ENCODE measurements around the gene PNMA6E.

The PNMA6E gene

GRCh38 chrX:153365670-153366069 is 35.5 kb downstream of the PNMA6E start:
- H3K27ac ChIP-seq (ENCODE audit: low read depth, low read length): no peak overlapping the region
- peaks cover 0 to 6% (median 0%) of the 10 kb centered on the region in 5 donors for H3K9me3 ChIP-seq (ENCODE audit: control insufficient read depth in 5 of 5, low read length in 5 of 5)
- no peak overlapping the region for H3K4me3 ChIP-seq (ENCODE audit: low read depth in 1 of 5, low read length in 5 of 5)
- H3K4me1 ChIP-seq (ENCODE audit: control insufficient read depth in 5 of 5, insufficient read depth in 5 of 5, low read length in 5 of 5): peaks cover 0 to 16% (median 4%) of the 10 kb centered on the region in 5 donors
- H3K27me3 ChIP-seq (ENCODE audit: control insufficient read depth in 5 of 5, insufficient read depth in 4 of 5, low read length in 5 of 5): peaks cover 0 to 5% (median 0%) of the 10 kb centered on the region in 5 donors
- H3K36me3 ChIP-seq (ENCODE audit: control insufficient read depth in 5 of 5, insufficient read depth in 5 of 5, low read length in 5 of 5): no peaks in the 10 kb centered on the region
- H3K9ac ChIP-seq (ENCODE audit: low read length in 5 of 5): no peak overlapping the region

DNA sequence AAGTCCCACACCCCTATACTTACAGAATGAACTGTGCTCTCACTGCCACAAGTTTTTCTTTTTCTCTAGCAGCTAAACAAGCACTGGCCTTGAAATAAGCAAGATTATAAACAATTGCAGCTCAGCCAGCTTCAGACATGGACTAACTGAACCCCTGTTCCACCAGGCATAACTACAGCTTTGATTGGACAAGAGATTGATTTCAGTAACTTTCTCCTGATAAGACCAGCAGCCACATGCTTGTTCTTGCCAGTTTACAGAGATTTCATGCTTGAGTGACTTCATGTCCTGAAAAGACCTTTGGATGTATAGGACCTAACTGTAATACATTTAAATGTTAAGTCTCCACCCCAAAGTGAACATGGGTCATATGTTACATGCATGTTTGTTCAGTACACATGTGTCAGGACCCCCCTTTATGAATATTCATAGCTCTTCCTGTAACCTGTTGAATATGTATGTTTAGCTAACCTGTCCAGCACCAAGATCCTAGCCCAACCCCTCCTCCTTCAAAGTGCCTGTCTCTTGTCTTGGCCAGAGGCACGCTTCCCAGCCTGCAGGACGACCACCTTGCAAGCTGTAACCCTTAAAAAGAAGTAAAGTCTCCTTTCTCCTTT is 39.3 kb downstream of the PNMA6E start:
- H3K9me3 ChIP-seq (ENCODE audit: control insufficient read depth in 5 of 5, low read length in 5 of 5): peaks cover 2 to 13% (median 9%) of the 10 kb centered on the region in 5 donors
- H3K27ac ChIP-seq (ENCODE audit: low read depth, low read length): no peak overlapping the region
- H3K36me3 ChIP-seq (ENCODE audit: control insufficient read depth in 5 of 5, insufficient read depth in 5 of 5, low read length in 5 of 5): no peaks in the 10 kb centered on the region
- peaks cover 0 to 18% (median 5%) of the 10 kb centered on the region in 5 donors for H3K4me1 ChIP-seq (ENCODE audit: control insufficient read depth in 5 of 5, insufficient read depth in 5 of 5, low read length in 5 of 5)
- H3K4me3 ChIP-seq (ENCODE audit: low read depth in 1 of 5, low read length in 5 of 5): no peak overlapping the region
- peaks cover 0 to 5% (median 0%) of the 10 kb centered on the region in 5 donors for H3K27me3 ChIP-seq (ENCODE audit: control insufficient read depth in 5 of 5, insufficient read depth in 4 of 5, low read length in 5 of 5)
- H3K9ac ChIP-seq (ENCODE audit: low read length in 5 of 5): peak overlapping the region in 1 of 5 donors; percentile 20

- Histone ChIP-seq H3K4me1 (ENCODE audit: control insufficient read depth in 5 of 5, insufficient read depth in 5 of 5, low read length in 5 of 5) (peaks cover 0 to 29% (median 7%) of the 10 kb centered on the region in 5 donors), H3K4me3 (ENCODE audit: low read depth in 1 of 5, low read length in 5 of 5) (no peak overlapping the region), H3K9ac (ENCODE audit: low read length in 5 of 5) (no peak overlapping the region), H3K27me3 (ENCODE audit: control insufficient read depth in 5 of 5, insufficient read depth in 4 of 5, low read length in 5 of 5) (peaks cover 0 to 5% (median 0%) of the 10 kb centered on the region in 5 donors), H3K27ac (ENCODE audit: low read depth, low read length) (no peak overlapping the region), H3K36me3 (ENCODE audit: control insufficient read depth in 5 of 5, insufficient read depth in 5 of 5, low read length in 5 of 5) (no peaks in the 10 kb centered on the region), H3K9me3 (ENCODE audit: control insufficient read depth in 5 of 5, low read length in 5 of 5) (peaks cover 2 to 14% (median 11%) of the 10 kb centered on the region in 5 donors)
These were observed 43.3 kb downstream of the PNMA6E start for GRCh38 chrX:153357877-153358276.

- peaks cover 0 to 11% (median 9%) of the 10 kb centered on the region in 5 donors for H3K9me3 ChIP-seq (ENCODE audit: control insufficient read depth in 5 of 5, low read length in 5 of 5)
- peak overlapping the region; percentile 3 for H3K27ac ChIP-seq (ENCODE audit: low read depth, low read length)
These were observed 47.7 kb downstream of the PNMA6E start for GRCh38 chrX:153353416-153353815.

GRCh38 chrX:153352858-153353257 is 48.3 kb downstream of the PNMA6E start:
- peaks cover 0 to 11% (median 6%) of the 10 kb centered on the region in 5 donors for H3K9me3 ChIP-seq (ENCODE audit: control insufficient read depth in 5 of 5, low read length in 5 of 5)
- H3K36me3 ChIP-seq (ENCODE audit: control insufficient read depth in 5 of 5, insufficient read depth in 5 of 5, low read length in 5 of 5): peaks cover 0 to 21% (median 11%) of the 10 kb centered on the region in 5 donors
- no peak overlapping the region for H3K4me3 ChIP-seq (ENCODE audit: low read depth in 1 of 5, low read length in 5 of 5)
- H3K9ac ChIP-seq (ENCODE audit: low read length in 5 of 5): no peak overlapping the region
- no peak overlapping the region for H3K27ac ChIP-seq (ENCODE audit: low read depth, low read length)
- H3K27me3 ChIP-seq (ENCODE audit: control insufficient read depth in 5 of 5, insufficient read depth in 4 of 5, low read length in 5 of 5): peaks cover 0 to 6% (median 4%) of the 10 kb centered on the region in 5 donors
- H3K4me1 ChIP-seq (ENCODE audit: control insufficient read depth in 5 of 5, insufficient read depth in 5 of 5, low read length in 5 of 5): peaks cover 0 to 32% (median under 1%) of the 10 kb centered on the region in 5 donors

More at GRCh38 chrX:153353416-153353815, 47.7 kb downstream of the PNMA6E start:
- Histone ChIP-seq H3K36me3 (ENCODE audit: control insufficient read depth in 5 of 5, insufficient read depth in 5 of 5, low read length in 5 of 5) (peaks cover 0 to 17% (median 8%) of the 10 kb centered on the region in 5 donors), H3K4me3 (ENCODE audit: low read depth in 1 of 5, low read length in 5 of 5) (no peak overlapping the region), H3K27me3 (ENCODE audit: control insufficient read depth in 5 of 5, insufficient read depth in 4 of 5, low read length in 5 of 5) (peaks cover 0 to 6% (median 4%) of the 10 kb centered on the region in 5 donors), H3K4me1 (ENCODE audit: control insufficient read depth in 5 of 5, insufficient read depth in 5 of 5, low read length in 5 of 5) (peaks cover 0 to 32% (median 2%) of the 10 kb centered on the region in 5 donors), H3K9ac (ENCODE audit: low read length in 5 of 5) (no peak overlapping the region)

- Histone ChIP-seq H3K4me1 (ENCODE audit: control insufficient read depth in 5 of 5, insufficient read depth in 5 of 5, low read length in 5 of 5) (peaks cover 0 to 29% (median 0%) of the 10 kb centered on the region in 5 donors), H3K27me3 (ENCODE audit: control insufficient read depth in 5 of 5, insufficient read depth in 4 of 5, low read length in 5 of 5) (peaks cover 0 to 6% (median 4%) of the 10 kb centered on the region in 5 donors), H3K4me3 (ENCODE audit: low read depth in 1 of 5, low read length in 5 of 5) (no peak overlapping the region), H3K9ac (ENCODE audit: low read length in 5 of 5) (no peak overlapping the region), H3K27ac (ENCODE audit: low read depth, low read length) (no peak overlapping the region), H3K9me3 (ENCODE audit: control insufficient read depth in 5 of 5, low read length in 5 of 5) (peaks cover 0 to 13% (median 6%) of the 10 kb centered on the region in 5 donors), H3K36me3 (ENCODE audit: control insufficient read depth in 5 of 5, insufficient read depth in 5 of 5, low read length in 5 of 5) (peaks cover 0 to 30% (median 19%) of the 10 kb centered on the region in 5 donors)
These were observed 49.2 kb downstream of the PNMA6E start for GRCh38 chrX:153351981-153352380.

GRCh38 chrX:153349952-153350351 is 51.2 kb downstream of the PNMA6E start:
- Histone ChIP-seq H3K27ac (ENCODE audit: low read depth, low read length) (no peak overlapping the region), H3K4me3 (ENCODE audit: low read depth in 1 of 5, low read length in 5 of 5) (no peak overlapping the region), H3K4me1 (ENCODE audit: control insufficient read depth in 5 of 5, insufficient read depth in 5 of 5, low read length in 5 of 5) (peaks cover 0 to 24% (median 0%) of the 10 kb centered on the region in 5 donors), H3K9ac (ENCODE audit: low read length in 5 of 5) (no peak overlapping the region), H3K27me3 (ENCODE audit: control insufficient read depth in 5 of 5, insufficient read depth in 4 of 5, low read length in 5 of 5) (peaks cover 0 to 6% (median 4%) of the 10 kb centered on the region in 5 donors), H3K9me3 (ENCODE audit: control insufficient read depth in 5 of 5, low read length in 5 of 5) (peaks cover 0 to 6% (median 2%) of the 10 kb centered on the region in 5 donors), H3K36me3 (ENCODE audit: control insufficient read depth in 5 of 5, insufficient read depth in 5 of 5, low read length in 5 of 5) (peaks cover 0 to 40% (median 32%) of the 10 kb centered on the region in 5 donors)

DNA sequence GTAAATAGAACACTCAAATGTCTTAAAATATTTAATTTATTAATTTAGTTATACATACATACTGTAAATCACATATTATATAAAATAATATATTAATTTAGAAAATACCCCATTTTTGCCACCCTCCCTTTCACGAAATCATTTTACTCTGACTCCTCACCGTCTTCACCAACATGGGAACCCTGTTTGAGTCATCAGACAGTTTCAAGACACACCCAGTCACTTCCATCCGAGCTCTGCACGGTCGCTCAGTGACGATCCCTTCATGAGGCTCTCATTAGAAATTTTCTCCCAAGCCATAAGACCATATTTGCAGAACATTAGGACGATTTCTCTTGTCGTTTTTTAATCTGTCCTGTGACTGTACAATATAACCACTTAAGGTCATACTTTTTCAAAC is 52.7 kb downstream of the PNMA6E start:
- Histone ChIP-seq H3K9me3 (ENCODE audit: control insufficient read depth in 5 of 5, low read length in 5 of 5) (peaks cover 0 to 6% (median 2%) of the 10 kb centered on the region in 5 donors), H3K4me1 (ENCODE audit: control insufficient read depth in 5 of 5, insufficient read depth in 5 of 5, low read length in 5 of 5) (peaks cover 0 to 9% (median 0%) of the 10 kb centered on the region in 5 donors), H3K27ac (ENCODE audit: low read depth, low read length) (no peak overlapping the region), H3K27me3 (ENCODE audit: control insufficient read depth in 5 of 5, insufficient read depth in 4 of 5, low read length in 5 of 5) (peaks cover 0 to 7% (median 4%) of the 10 kb centered on the region in 5 donors), H3K9ac (ENCODE audit: low read length in 5 of 5) (no peak overlapping the region), H3K4me3 (ENCODE audit: low read depth in 1 of 5, low read length in 5 of 5) (no peak overlapping the region), H3K36me3 (ENCODE audit: control insufficient read depth in 5 of 5, insufficient read depth in 5 of 5, low read length in 5 of 5) (peaks cover 0 to 54% (median 42%) of the 10 kb centered on the region in 5 donors)

DNA sequence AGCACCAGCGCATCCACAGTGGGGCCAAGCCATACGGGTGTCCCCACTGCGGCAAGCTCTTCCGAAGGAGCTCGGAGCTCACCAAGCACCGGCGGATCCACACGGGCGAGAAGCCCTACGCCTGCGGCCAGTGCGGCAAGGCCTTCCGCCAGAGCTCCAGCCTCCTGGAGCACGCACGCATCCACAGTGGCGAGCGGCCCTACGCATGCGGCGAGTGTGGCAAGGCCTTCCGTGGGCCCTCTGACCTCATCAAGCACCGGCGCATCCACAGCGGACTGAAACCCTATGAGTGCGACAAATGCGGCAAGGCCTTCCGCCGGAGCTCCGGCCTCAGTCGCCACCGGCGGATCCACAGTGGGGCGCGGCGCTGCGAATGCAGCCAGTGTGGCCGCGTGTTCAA is 53.6 kb downstream of the PNMA6E start:
- Histone ChIP-seq H3K9ac (ENCODE audit: low read length in 5 of 5) (no peak overlapping the region), H3K4me1 (ENCODE audit: control insufficient read depth in 5 of 5, insufficient read depth in 5 of 5, low read length in 5 of 5) (peaks cover 0 to 4% (median 0%) of the 10 kb centered on the region in 5 donors), H3K36me3 (ENCODE audit: control insufficient read depth in 5 of 5, insufficient read depth in 5 of 5, low read length in 5 of 5) (peaks cover 0 to 55% (median 42%) of the 10 kb centered on the region in 5 donors)

More for the DNA sequence above, 53.6 kb downstream of the PNMA6E start:
- peaks cover 0 to 7% (median 0%) of the 10 kb centered on the region in 5 donors for H3K27me3 ChIP-seq (ENCODE audit: control insufficient read depth in 5 of 5, insufficient read depth in 4 of 5, low read length in 5 of 5)
- no peak overlapping the region for H3K27ac ChIP-seq (ENCODE audit: low read depth, low read length)
- peaks cover 0 to 8% (median 2%) of the 10 kb centered on the region in 5 donors for H3K9me3 ChIP-seq (ENCODE audit: control insufficient read depth in 5 of 5, low read length in 5 of 5)
- H3K4me3 ChIP-seq (ENCODE audit: low read depth in 1 of 5, low read length in 5 of 5): no peak overlapping the region

Measured in subcutaneous abdominal adipose tissue (tissue), 5 donors.